Measurements from ENCODE around the gene SORCS3. TPM values are rescaled to one million over a fixed set of nuclear protein-coding genes. Genes with fewer than 3 reads are reported as not detected.

SORCS3 gene
- total and polyA plus RNA-seq, 4 donors = 0.14 TPM; not detected in 3

- Histone ChIP-seq H3K4me1 (ENCODE audit: control insufficient read depth in 5 of 5, insufficient read depth in 5 of 5, low read length in 5 of 5) (peaks cover 0 to 5% (median 0%) of the 10 kb centered on the region in 5 donors), H3K9me3 (ENCODE audit: control insufficient read depth in 4 of 4, insufficient read depth in 3 of 4, low read length in 3 of 4) (peaks cover 0 to 9% (median 0%) of the 10 kb centered on the region in 4 donors), H3K36me3 (ENCODE audit: control insufficient read depth in 4 of 4, insufficient read depth in 4 of 4, low read length in 4 of 4) (no peaks in the 10 kb centered on the region), H3K9ac (ENCODE audit: insufficient read depth in 1 of 2, low read length in 2 of 2) (no peak overlapping the region), H3K27me3 (ENCODE audit: control insufficient read depth in 3 of 3, insufficient read depth in 3 of 3, low read length in 2 of 3) (no peaks in the 10 kb centered on the region), H3K27ac (ENCODE audit: low read depth in 1 of 2, low read length in 1 of 2) (no peak overlapping the region), H3K4me3 (no peak overlapping the region)
- ATAC-seq (ENCODE audit: insufficient read depth, low FRiP score) (no peak), DNase-seq (peak in 1 of 3 donors; percentile 16)
- 73 to 78% methylated on average over 3 of the region's 3 CpGs for WGBS, 2 donors
- TF ChIP-seq, protein P1, sequence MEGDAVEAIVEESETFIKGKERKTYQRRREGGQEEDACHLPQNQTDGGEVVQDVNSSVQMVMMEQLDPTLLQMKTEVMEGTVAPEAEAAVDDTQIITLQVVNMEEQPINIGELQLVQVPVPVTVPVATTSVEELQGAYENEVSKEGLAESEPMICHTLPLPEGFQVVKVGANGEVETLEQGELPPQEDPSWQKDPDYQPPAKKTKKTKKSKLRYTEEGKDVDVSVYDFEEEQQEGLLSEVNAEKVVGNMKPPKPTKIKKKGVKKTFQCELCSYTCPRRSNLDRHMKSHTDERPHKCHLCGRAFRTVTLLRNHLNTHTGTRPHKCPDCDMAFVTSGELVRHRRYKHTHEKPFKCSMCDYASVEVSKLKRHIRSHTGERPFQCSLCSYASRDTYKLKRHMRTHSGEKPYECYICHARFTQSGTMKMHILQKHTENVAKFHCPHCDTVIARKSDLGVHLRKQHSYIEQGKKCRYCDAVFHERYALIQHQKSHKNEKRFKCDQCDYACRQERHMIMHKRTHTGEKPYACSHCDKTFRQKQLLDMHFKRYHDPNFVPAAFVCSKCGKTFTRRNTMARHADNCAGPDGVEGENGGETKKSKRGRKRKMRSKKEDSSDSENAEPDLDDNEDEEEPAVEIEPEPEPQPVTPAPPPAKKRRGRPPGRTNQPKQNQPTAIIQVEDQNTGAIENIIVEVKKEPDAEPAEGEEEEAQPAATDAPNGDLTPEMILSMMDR (IDR thresholded peaks at IDR 0.05; ENCODE audit: control extremely low read depth, extremely low read depth) = no peak
These were observed 253.6 kb downstream of the SORCS3 start for GRCh38 chr10:104894681-104895080.

DNA sequence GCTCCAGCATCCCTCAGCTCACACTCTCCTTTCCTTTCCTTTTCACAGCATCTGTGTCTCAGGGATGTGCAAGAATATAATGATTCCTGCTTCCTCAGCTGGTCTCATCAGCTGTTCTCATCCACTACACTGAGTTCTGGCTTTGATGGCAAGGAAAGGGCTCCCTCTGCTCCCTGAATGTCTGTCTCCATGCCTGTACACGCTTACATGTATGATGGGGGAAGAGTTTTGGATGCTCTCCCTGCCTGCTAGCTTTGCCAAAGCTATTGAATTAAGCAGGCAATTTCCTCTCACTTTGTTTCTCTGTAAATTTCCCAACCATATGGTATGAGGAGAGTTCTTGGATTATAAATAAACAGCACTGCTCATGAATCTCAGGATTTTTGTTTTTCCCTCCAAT is 254.5 kb downstream of the SORCS3 start:
- H3K9ac ChIP-seq (ENCODE audit: insufficient read depth in 1 of 2, low read length in 2 of 2) = no peak overlapping the region
- ATAC-seq (ENCODE audit: insufficient read depth, low FRiP score) (no peak), DNase-seq (peak; percentile 41 to 88 (median 65))
- H3K4me1 ChIP-seq (ENCODE audit: control insufficient read depth in 5 of 5, insufficient read depth in 5 of 5, low read length in 5 of 5) = peaks cover 0 to 5% (median 0%) of the 10 kb centered on the region in 5 donors
- H3K36me3 ChIP-seq (ENCODE audit: control insufficient read depth in 4 of 4, insufficient read depth in 4 of 4, low read length in 4 of 4) = no peaks in the 10 kb centered on the region
- no peak overlapping the region for H3K27ac ChIP-seq (ENCODE audit: low read depth in 1 of 2, low read length in 1 of 2)
- H3K4me3 ChIP-seq = no peak overlapping the region
- H3K27me3 ChIP-seq (ENCODE audit: control insufficient read depth in 3 of 3, insufficient read depth in 3 of 3, low read length in 2 of 3) = no peaks in the 10 kb centered on the region
- TF ChIP-seq, protein P1 (IDR thresholded peaks at IDR 0.05; ENCODE audit: control extremely low read depth, extremely low read depth) = no peak
- 55 to 72% methylated on average over 1 of the region's 1 CpG for WGBS, 2 donors
- peaks cover 0 to 9% (median 0%) of the 10 kb centered on the region in 4 donors for H3K9me3 ChIP-seq (ENCODE audit: control insufficient read depth in 4 of 4, insufficient read depth in 3 of 4, low read length in 3 of 4)

GRCh38 chr10:104895981-104896380 is 254.9 kb downstream of the SORCS3 start:
- TF ChIP-seq, protein P1 (IDR thresholded peaks at IDR 0.05; ENCODE audit: control extremely low read depth, extremely low read depth) = no peak
- H3K27ac ChIP-seq (ENCODE audit: low read depth in 1 of 2, low read length in 1 of 2) = no peak overlapping the region
- H3K4me1 ChIP-seq (ENCODE audit: control insufficient read depth in 5 of 5, insufficient read depth in 5 of 5, low read length in 5 of 5) = peaks cover 0 to 5% (median 0%) of the 10 kb centered on the region in 5 donors
- H3K9me3 ChIP-seq (ENCODE audit: control insufficient read depth in 4 of 4, insufficient read depth in 3 of 4, low read length in 3 of 4) = peaks cover 0 to 9% (median 0%) of the 10 kb centered on the region in 4 donors
- H3K36me3 ChIP-seq (ENCODE audit: control insufficient read depth in 4 of 4, insufficient read depth in 4 of 4, low read length in 4 of 4) = no peaks in the 10 kb centered on the region
- WGBS, 2 donors = 32 to 50% methylated on average over 1 of the region's 1 CpG
- H3K27me3 ChIP-seq (ENCODE audit: control insufficient read depth in 3 of 3, insufficient read depth in 3 of 3, low read length in 2 of 3) = no peaks in the 10 kb centered on the region
- H3K4me3 ChIP-seq = no peak overlapping the region
- no peak for ATAC-seq (ENCODE audit: insufficient read depth, low FRiP score)
- no peak for DNase-seq
- no peak overlapping the region for H3K9ac ChIP-seq (ENCODE audit: insufficient read depth in 1 of 2, low read length in 2 of 2)

DNA sequence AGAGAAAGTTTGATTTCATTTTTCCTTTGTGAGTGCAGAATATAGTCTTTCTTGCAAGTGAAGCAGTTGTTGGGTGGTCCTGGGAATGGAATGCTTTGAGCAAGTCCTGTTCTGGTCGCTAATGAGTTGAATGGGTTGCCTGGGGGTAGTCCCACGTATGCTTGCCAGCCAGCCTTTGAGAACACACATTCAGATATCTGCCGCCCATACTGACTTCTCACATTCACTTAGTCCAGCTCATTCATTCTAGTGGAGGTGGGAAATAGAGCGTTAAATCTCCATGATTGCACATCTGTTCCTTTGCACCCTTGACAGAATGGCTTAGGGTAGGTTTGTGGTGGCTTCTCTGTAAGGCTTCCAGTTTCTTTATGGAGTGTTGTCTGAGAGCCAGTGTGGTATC is 256.6 kb downstream of the SORCS3 start:
- ATAC-seq (ENCODE audit: insufficient read depth, low FRiP score) = no peak
- Histone ChIP-seq H3K27ac (ENCODE audit: low read depth in 1 of 2, low read length in 1 of 2) (no peak overlapping the region), H3K36me3 (ENCODE audit: control insufficient read depth in 4 of 4, insufficient read depth in 4 of 4, low read length in 4 of 4) (no peaks in the 10 kb centered on the region), H3K4me1 (ENCODE audit: control insufficient read depth in 5 of 5, insufficient read depth in 5 of 5, low read length in 5 of 5) (peaks cover 0 to 5% (median 0%) of the 10 kb centered on the region in 5 donors), H3K4me3 (no peak overlapping the region), H3K9ac (ENCODE audit: insufficient read depth in 1 of 2, low read length in 2 of 2) (no peak overlapping the region), H3K27me3 (ENCODE audit: control insufficient read depth in 3 of 3, insufficient read depth in 3 of 3, low read length in 2 of 3) (no peaks in the 10 kb centered on the region), H3K9me3 (ENCODE audit: control insufficient read depth in 4 of 4, insufficient read depth in 3 of 4, low read length in 3 of 4) (peaks cover 0 to 13% (median 0%) of the 10 kb centered on the region in 4 donors)
- DNase-seq = no peak
- TF ChIP-seq, protein P1 (IDR thresholded peaks at IDR 0.05; ENCODE audit: control extremely low read depth, extremely low read depth) = no peak
- WGBS, 2 donors = 74 to 76% methylated on average over 4 of the region's 4 CpGs

Measured in lung (tissue), 12 donors.